Measurements from ENCODE around the gene PTPN5. TPM values are rescaled to one million over a fixed set of nuclear protein-coding genes. Genes with fewer than 3 reads are reported as not detected.
A peak's percentile ranks its signal among the peaks of the same experiment; 100 is the strongest.
"Not testable (repeated sequence)": the region's sequence is repeated elsewhere in the genome, so short reads cannot be mapped to it uniquely, and the experiment has no call there.

PTPN5 gene
- total RNA-seq, result not detected in 2 replicates

- Mint-ChIP-seq H3K27me3 (ENCODE audit: low read depth) (peaks cover 72% of the 10 kb centered on the region), H3K9me3 (no peaks in the 10 kb centered on the region), H3K4me3 (ENCODE audit: low read depth) (no peak within 1 kb of the TSS), H3K4me1 (ENCODE audit: low read depth) (no peaks in the 10 kb centered on the region), H3K36me3 (ENCODE audit: low read depth) (no peaks in the 10 kb centered on the region), H3K27ac (no peak within 1 kb of the TSS)
- no peak for DNase-seq (ENCODE audit: low spot score)
- intact Hi-C loops (cut with micrococcal nuclease), result no loop called here
These were observed at the start of gene PTPN5 for GRCh38 chr11:18791207-18791968. PTPN5 (minus strand) TSS chr11:18791798; CDS start chr11:18771958, 19,840 bp downstream.

- Mint-ChIP-seq H3K27me3 (ENCODE audit: low read depth) (peaks cover 7% of the 10 kb centered on the region), H3K4me3 (ENCODE audit: low read depth) (no peak overlapping the region), H3K4me1 (ENCODE audit: low read depth) (no peaks in the 10 kb centered on the region), H3K27ac (no peak overlapping the region), H3K36me3 (ENCODE audit: low read depth) (no peaks in the 10 kb centered on the region), H3K9me3 (peaks cover 8% of the 10 kb centered on the region)
- no peak for DNase-seq (ENCODE audit: low spot score)
- intact Hi-C loops (cut with micrococcal nuclease), result no loop called here
These were observed 44.8 kb upstream of the PTPN5 start for GRCh38 chr11:18836417-18836816.

GRCh38 chr11:18834754-18835466 lies 43.3 kb upstream of the PTPN5 start:
- H3K4me1 Mint-ChIP-seq (ENCODE audit: low read depth), result no peaks in the 10 kb centered on the region
- H3K4me3 Mint-ChIP-seq (ENCODE audit: low read depth), result no peak overlapping the region
- intact Hi-C loops (cut with micrococcal nuclease), result no loop called here
- H3K27me3 Mint-ChIP-seq (ENCODE audit: low read depth), result peaks cover 17% of the 10 kb centered on the region
- no peaks in the 10 kb centered on the region for H3K36me3 Mint-ChIP-seq (ENCODE audit: low read depth)
- no peak overlapping the region for H3K27ac Mint-ChIP-seq
- DNase-seq (ENCODE audit: low spot score), result no peak
- no peaks in the 10 kb centered on the region for H3K9me3 Mint-ChIP-seq

GRCh38 chr11:18820160-18820559 lies 28.6 kb upstream of the PTPN5 start:
- intact Hi-C loops (cut with micrococcal nuclease); H3K4me1 Mint-ChIP-seq (ENCODE audit: low read depth); H3K4me3 Mint-ChIP-seq (ENCODE audit: low read depth); DNase-seq (ENCODE audit: low spot score); H3K9me3 Mint-ChIP-seq; H3K36me3 Mint-ChIP-seq (ENCODE audit: low read depth); H3K27ac Mint-ChIP-seq: not testable (repeated sequence)
- peaks cover 13% of the 10 kb centered on the region for H3K27me3 Mint-ChIP-seq (ENCODE audit: low read depth)

GRCh38 chr11:18804199-18804999 lies 12.8 kb upstream of the PTPN5 start:
- intact Hi-C loops (cut with micrococcal nuclease), result no loop called here
- H3K27me3 Mint-ChIP-seq (ENCODE audit: low read depth), result peaks cover 36% of the 10 kb centered on the region
- no peak for DNase-seq (ENCODE audit: low spot score)
- no peak overlapping the region for H3K27ac Mint-ChIP-seq
- no peaks in the 10 kb centered on the region for H3K4me1 Mint-ChIP-seq (ENCODE audit: low read depth)
- H3K36me3 Mint-ChIP-seq (ENCODE audit: low read depth), result no peaks in the 10 kb centered on the region
- H3K9me3 Mint-ChIP-seq, result no peaks in the 10 kb centered on the region
- H3K4me3 Mint-ChIP-seq (ENCODE audit: low read depth), result no peak overlapping the region

- Mint-ChIP-seq H3K4me1 (ENCODE audit: low read depth) (no peaks in the 10 kb centered on the region), H3K4me3 (ENCODE audit: low read depth) (no peak overlapping the region), H3K27me3 (ENCODE audit: low read depth) (peaks cover 38% of the 10 kb centered on the region), H3K9me3 (no peaks in the 10 kb centered on the region), H3K27ac (no peak overlapping the region), H3K36me3 (ENCODE audit: low read depth) (no peaks in the 10 kb centered on the region)
- DNase-seq (ENCODE audit: low spot score), result peak; percentile 19
- intact Hi-C loops (cut with micrococcal nuclease), result loop anchor here (1.0 kb wide), 1 partner anchor 27 kb away; no protein-coding TSS in a partner anchor
These were observed 11.0 kb upstream of the PTPN5 start for GRCh38 chr11:18802381-18803257.

GRCh38 chr11:18798799-18799469 lies 7.3 kb upstream of the PTPN5 start:
- no peak overlapping the region for H3K27ac Mint-ChIP-seq
- intact Hi-C loops (cut with micrococcal nuclease), result no loop called here

GRCh38 chr11:18794956-18795355 lies 3.4 kb upstream of the PTPN5 start:
- H3K4me1 Mint-ChIP-seq (ENCODE audit: low read depth), result no peaks in the 10 kb centered on the region
- intact Hi-C loops (cut with micrococcal nuclease), result no loop called here
- H3K27me3 Mint-ChIP-seq (ENCODE audit: low read depth), result peaks cover 56% of the 10 kb centered on the region

More at GRCh38 chr11:18798799-18799469, 7.3 kb upstream of the PTPN5 start:
- Mint-ChIP-seq H3K27me3 (ENCODE audit: low read depth) (peaks cover 45% of the 10 kb centered on the region), H3K4me3 (ENCODE audit: low read depth) (no peak overlapping the region), H3K9me3 (no peaks in the 10 kb centered on the region), H3K36me3 (ENCODE audit: low read depth) (no peaks in the 10 kb centered on the region), H3K4me1 (ENCODE audit: low read depth) (no peaks in the 10 kb centered on the region)
- no peak for DNase-seq (ENCODE audit: low spot score)

GRCh38 chr11:18792827-18793226 lies 1.2 kb upstream of the PTPN5 start:
- Mint-ChIP-seq H3K27ac (no peak overlapping the region), H3K4me3 (ENCODE audit: low read depth) (no peak overlapping the region), H3K36me3 (ENCODE audit: low read depth) (no peaks in the 10 kb centered on the region), H3K9me3 (no peaks in the 10 kb centered on the region), H3K27me3 (ENCODE audit: low read depth) (peaks cover 69% of the 10 kb centered on the region), H3K4me1 (ENCODE audit: low read depth) (no peaks in the 10 kb centered on the region)
- no peak for DNase-seq (ENCODE audit: low spot score)
- intact Hi-C loops (cut with micrococcal nuclease), result no loop called here

More at GRCh38 chr11:18794956-18795355, 3.4 kb upstream of the PTPN5 start:
- H3K4me3 Mint-ChIP-seq (ENCODE audit: low read depth), result no peak overlapping the region
- no peak overlapping the region for H3K27ac Mint-ChIP-seq
- no peaks in the 10 kb centered on the region for H3K9me3 Mint-ChIP-seq
- no peaks in the 10 kb centered on the region for H3K36me3 Mint-ChIP-seq (ENCODE audit: low read depth)
- no peak for DNase-seq (ENCODE audit: low spot score)

- Mint-ChIP-seq H3K36me3 (ENCODE audit: low read depth) (no peaks in the 10 kb centered on the region), H3K27me3 (ENCODE audit: low read depth) (peaks cover 70% of the 10 kb centered on the region), H3K9me3 (no peaks in the 10 kb centered on the region), H3K4me1 (ENCODE audit: low read depth) (no peaks in the 10 kb centered on the region), H3K27ac (no peak overlapping the region), H3K4me3 (ENCODE audit: low read depth) (no peak overlapping the region)
- DNase-seq (ENCODE audit: low spot score), result no peak
- intact Hi-C loops (cut with micrococcal nuclease), result no loop called here
These were observed 501 bp upstream of the PTPN5 start for GRCh38 chr11:18791969-18792628.

- H3K9me3 Mint-ChIP-seq, result no peaks in the 10 kb centered on the region
- intact Hi-C loops (cut with micrococcal nuclease), result no loop called here
- H3K27me3 Mint-ChIP-seq (ENCODE audit: low read depth), result peaks cover 75% of the 10 kb centered on the region
- H3K4me3 Mint-ChIP-seq (ENCODE audit: low read depth), result no peak overlapping the region
- H3K4me1 Mint-ChIP-seq (ENCODE audit: low read depth), result no peaks in the 10 kb centered on the region
- DNase-seq (ENCODE audit: low spot score), result no peak
- H3K36me3 Mint-ChIP-seq (ENCODE audit: low read depth), result no peaks in the 10 kb centered on the region
- H3K27ac Mint-ChIP-seq, result no peak overlapping the region
These were observed 753 bp downstream of the PTPN5 start for GRCh38 chr11:18790883-18791206.

All from activated T-helper 2 cell treated with anti-CD3 and anti-CD28 coated beads, Interferon-gamma antibody, Interleukin-2, Interleukin-4, amounts not matched to agents 10 μg/mL and 5 μg/mL and 100 μg/mL, durations not matched to agents 14 hours and 24 hours and 36 hours (primary cell).